H9 (cell line): ENCODE results near the gene ABHD15. TPM values are rescaled to one million over a fixed set of nuclear protein-coding genes. Genes with fewer than 3 reads are reported as not detected.

Source experiments
- DNase-seq: peaks from one replicate; pipeline ENCODE4 v3.0.0-alpha.2; 2017
- H2AFZ ChIP-seq: one replicate; pipeline ENCODE4 v1.6.1; 2013; ENCODE audit warnings: mild to moderate bottlenecking, low read length, control low read depth, moderate library complexity
- H2AK5ac ChIP-seq: 2 replicates; pipeline ENCODE4 v1.6.1; 2013; ENCODE audit warnings: low read length, control low read depth, mixed read lengths; ENCODE audit not compliant: insufficient read length
- H2BK120ac ChIP-seq: one replicate; pipeline ENCODE4 v1.6.1; 2013; ENCODE audit warnings: low read depth, mild to moderate bottlenecking, low read length, control low read depth, inconsistent platforms; ENCODE audit not compliant: poor library complexity, severe bottlenecking
- H2BK12ac ChIP-seq: 2 replicates; pipeline ENCODE4 v1.6.1; 2013; ENCODE audit warnings: low read length, control low read depth, mixed read lengths, low read depth; ENCODE audit not compliant: insufficient read length
- H2BK15ac ChIP-seq: 2 replicates; pipeline ENCODE4 v1.6.1; 2013; ENCODE audit warnings: low read depth, low read length, control low read depth
- H2BK20ac ChIP-seq: one replicate; pipeline ENCODE4 v1.6.1; 2013; ENCODE audit warnings: low read depth, mild to moderate bottlenecking, low read length, control low read depth, inconsistent platforms; ENCODE audit not compliant: poor library complexity, severe bottlenecking
- H2BK5ac ChIP-seq: 2 replicates; pipeline ENCODE4 v1.6.1; 2013; ENCODE audit warnings: low read length, control low read depth, mixed read lengths; ENCODE audit not compliant: insufficient read length
- H3K14ac ChIP-seq: 2 replicates; pipeline ENCODE4 v1.6.1; 2013; ENCODE audit warnings: low read length, control low read depth; ENCODE audit not compliant: insufficient read depth
- H3K18ac ChIP-seq: 2 replicates; pipeline ENCODE4 v1.6.1; 2013; ENCODE audit warnings: low read depth, mild to moderate bottlenecking, mixed read lengths, low read length, control low read depth; ENCODE audit not compliant: insufficient read length
- H3K23ac ChIP-seq: 2 replicates; pipeline ENCODE4 v1.6.1; 2013; ENCODE audit warnings: low read length, control low read depth, mixed read lengths, low read depth; ENCODE audit not compliant: insufficient read length
- H3K23me2 ChIP-seq: 2 replicates; pipeline ENCODE4 v1.6.1; 2013; ENCODE audit warnings: low read depth, mild to moderate bottlenecking, mixed read lengths, low read length, control low read depth; ENCODE audit not compliant: insufficient read length, poor library complexity, severe bottlenecking
- H3K27ac ChIP-seq: 2 replicates; pipeline ENCODE4 v1.5.1; 2013; ENCODE audit warnings: low read length, control low read depth, mixed read lengths, low read depth; ENCODE audit not compliant: insufficient read length
- H3K27me3 ChIP-seq: 2 replicates; pipeline ENCODE4 v1.6.1; 2013; ENCODE audit warnings: low read length, control low read depth, inconsistent platforms; ENCODE audit not compliant: insufficient read depth
- H3K4ac ChIP-seq: 2 replicates; pipeline ENCODE4 v1.6.1; 2013; ENCODE audit warnings: low read depth, mild to moderate bottlenecking, control low read depth, inconsistent platforms, low read length, moderate library complexity
- H3K4me1 ChIP-seq: 2 replicates; pipeline ENCODE4 v1.6.1; 2013; ENCODE audit warnings: low read length, control low read depth, inconsistent platforms; ENCODE audit not compliant: insufficient read depth
- H3K4me2 ChIP-seq: 2 replicates; pipeline ENCODE4 v1.6.1; 2013; ENCODE audit warnings: low read length, control low read depth, mixed read lengths; ENCODE audit not compliant: insufficient read length, insufficient read depth
- H3K56ac ChIP-seq: 2 replicates; pipeline ENCODE4 v1.6.1; 2013; ENCODE audit warnings: low read depth, mild to moderate bottlenecking, mixed read lengths, low read length, control low read depth; ENCODE audit not compliant: insufficient read length
- H3K79me1 ChIP-seq: 2 replicates; pipeline ENCODE4 v1.6.1; 2013; ENCODE audit warnings: low read depth, mild to moderate bottlenecking, moderate library complexity, low read length, control low read depth, inconsistent platforms; ENCODE audit not compliant: insufficient read depth, poor library complexity, severe bottlenecking
- H3K79me2 ChIP-seq: 2 replicates; pipeline ENCODE4 v1.6.1; 2013; ENCODE audit warnings: low read length, control low read depth, inconsistent platforms; ENCODE audit not compliant: insufficient read depth
- H3K9ac ChIP-seq: 2 replicates; pipeline ENCODE4 v1.6.1; 2013; ENCODE audit warnings: low read length, control low read depth, mixed read lengths; ENCODE audit not compliant: insufficient read length; ENCODE audit errors: extremely low read depth
- H3K9me3 ChIP-seq: one replicate; pipeline ENCODE4 v1.6.1; 2013; ENCODE audit warnings: low read depth, low read length, inconsistent platforms; ENCODE audit not compliant: control insufficient read depth
- H3T11ph ChIP-seq: one replicate; pipeline ENCODE4 v1.6.1; 2013; ENCODE audit warnings: mild to moderate bottlenecking, low read length, control low read depth, inconsistent platforms
- H4K20me1 ChIP-seq: one replicate; pipeline ENCODE4 v1.6.1; 2013; ENCODE audit not compliant: control insufficient read depth, insufficient read length, insufficient read depth
- H4K5ac ChIP-seq: 2 replicates; pipeline ENCODE4 v1.6.1; 2013; ENCODE audit warnings: low read depth, mild to moderate bottlenecking, mixed read lengths, low read length, control low read depth; ENCODE audit not compliant: insufficient read length
- H4K8ac ChIP-seq: replicated peaks from 2 replicates; pipeline ENCODE4 v1.6.1; 2013; ENCODE audit warnings: low read length, control low read depth, mixed read lengths, low read depth; ENCODE audit not compliant: insufficient read length
- H4K91ac ChIP-seq: 2 replicates; pipeline ENCODE4 v1.6.1; 2013; ENCODE audit warnings: low read depth, mild to moderate bottlenecking, moderate library complexity, mixed read lengths, low read length, control low read depth; ENCODE audit not compliant: insufficient read length
- H3K27ac Mint-ChIP-seq, 3 experiments: 2 replicates in 2 of 3; 3 replicates in 1 of 3; pipeline ENCODE4 v1.8.0; 2020 to 2021; ENCODE audit warnings: mixed read lengths in 3 of 3, mild to moderate bottlenecking in 1 of 3, moderate library complexity in 1 of 3
- H3K27me3 Mint-ChIP-seq: 2 replicates; pipeline ENCODE4 v1.8.0; 2021; ENCODE audit warnings: low read depth, mild to moderate bottlenecking, moderate library complexity, mixed read lengths
- H3K36me3 Mint-ChIP-seq, 3 experiments: 2 replicates in 2 of 3; 3 replicates in 1 of 3; pipeline ENCODE4 v1.8.0; 2020 to 2021; ENCODE audit warnings: low read depth in 3 of 3, mixed read lengths in 3 of 3; ENCODE audit not compliant: insufficient read depth in 1 of 3
- H3K4me1 Mint-ChIP-seq, 2 experiments: 2 replicates each; pipeline ENCODE4 v1.8.0; 2020; ENCODE audit warnings: mixed read lengths in 2 of 2
- H3K4me3 Mint-ChIP-seq, 2 experiments: 2 replicates in 1 of 2; 3 replicates in 1 of 2; pipeline ENCODE4 v1.8.0; 2020 to 2021; ENCODE audit warnings: mild to moderate bottlenecking in 2 of 2, mixed read lengths in 2 of 2, moderate library complexity in 1 of 2
- H3K9me3 Mint-ChIP-seq, 2 experiments: 2 replicates in 1 of 2; 3 replicates in 1 of 2; pipeline ENCODE4 v1.8.0; 2020; ENCODE audit warnings: mild to moderate bottlenecking in 2 of 2, mixed read lengths in 2 of 2, moderate library complexity in 1 of 2
- WGBS: extraction: QIAGEN DNeasy Blood & Tissue Kit; methylation state at CpG from one replicate; pipeline ENCODE4 v1.1.7; 2013; ENCODE audit warnings: missing lambda C conversion rate, low lambda C conversion rate, mixed read lengths; ENCODE audit not compliant: insufficient read length; ENCODE audit errors: extremely low coverage; 5-methylcytosine and 5-hydroxymethylcytosine counted together
- total RNA-seq: library from RNA; stranded (reverse); gene quantifications from 2 replicates; pipeline ENCODE4 v1.2.1, GENCODE V29; 2021
- TF ChIP-seq, protein P1 (sequence below): fragments of 200-600 bp; sonication (generic); conservative IDR thresholded peaks from 3 replicates; pipeline ENCODE4 v1.8.0; 2021; ENCODE audit warnings: antibody characterized with exemption, mild to moderate bottlenecking

Gene ABHD15
- total RNA-seq, 1 experiment from 2014 or later: 2.5 TPM

DNA sequence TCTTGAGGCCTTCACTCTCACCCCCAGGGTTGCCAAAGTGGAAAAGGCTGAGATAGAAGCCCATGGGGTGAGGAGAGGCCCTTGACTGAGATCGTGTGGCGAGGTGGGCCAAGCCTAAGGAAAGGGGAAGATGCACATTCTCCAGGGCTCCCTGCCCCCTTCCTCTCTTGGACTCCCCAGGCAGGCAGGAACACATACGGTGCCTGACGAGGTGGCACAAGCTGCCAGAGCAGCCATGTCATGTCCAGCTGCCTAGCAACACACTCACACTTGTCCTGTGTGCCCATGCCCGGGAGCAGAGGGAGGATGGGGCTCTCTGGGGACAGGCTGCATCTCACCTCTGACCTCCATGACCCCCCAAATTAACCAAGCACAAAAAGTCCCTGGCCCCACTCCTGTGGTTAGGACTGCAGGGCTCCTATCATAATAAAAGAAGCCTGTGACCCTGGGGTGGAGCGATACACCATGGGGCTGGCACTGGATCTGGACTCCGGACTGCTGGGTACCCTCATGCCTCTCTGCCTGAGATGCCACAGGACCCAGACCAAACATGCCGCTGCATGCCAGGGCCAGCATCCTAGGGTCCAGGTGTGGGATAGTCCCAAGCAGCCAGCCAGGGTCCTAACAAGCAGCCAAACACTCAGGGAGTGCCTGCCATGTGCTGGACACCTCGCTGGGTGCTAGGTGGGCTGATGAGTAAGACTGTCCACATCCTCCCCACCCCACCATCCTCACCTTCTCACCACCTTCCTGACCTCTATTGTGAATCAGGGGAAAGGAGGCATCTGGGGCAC lies 20.0 kb upstream of the ABHD15 start:
- H2BK120ac ChIP-seq: no peak overlapping the region
- H3K4me2 ChIP-seq: no peak overlapping the region
- H3K27ac Mint-ChIP-seq: no peak overlapping the region
- H2AFZ ChIP-seq: no peak overlapping the region
- no CpG with 5 or more reads among the region's 9 CpGs for WGBS
- H4K91ac ChIP-seq: no peak overlapping the region
- H3K23me2 ChIP-seq: peaks cover 28% of the 10 kb centered on the region
- no peak overlapping the region for H2BK5ac ChIP-seq
- no peaks in the 10 kb centered on the region for H3K27me3 ChIP-seq
- no peaks in the 10 kb centered on the region for H3K9me3 Mint-ChIP-seq
- H2BK20ac ChIP-seq: no peak overlapping the region
- no peak overlapping the region for H3K27ac ChIP-seq
- H3T11ph ChIP-seq: no peak overlapping the region
- H2AK5ac ChIP-seq: no peak overlapping the region
- no peak overlapping the region for H4K5ac ChIP-seq
- H3K23ac ChIP-seq: no peak overlapping the region
- peaks cover 15% of the 10 kb centered on the region; the same call in 1 of the 2 replicates for H3K4me1 ChIP-seq
- no peak for DNase-seq
- no peak overlapping the region for H3K18ac ChIP-seq
- peaks cover 23% of the 10 kb centered on the region; the same call in 1 of the 2 replicates for H3K79me2 ChIP-seq
- no peaks in the 10 kb centered on the region for H3K9me3 ChIP-seq
- no peaks in the 10 kb centered on the region for H4K20me1 ChIP-seq
- no peak overlapping the region for H2BK15ac ChIP-seq
- H3K4ac ChIP-seq: no peak overlapping the region
- TF ChIP-seq, protein P1, sequence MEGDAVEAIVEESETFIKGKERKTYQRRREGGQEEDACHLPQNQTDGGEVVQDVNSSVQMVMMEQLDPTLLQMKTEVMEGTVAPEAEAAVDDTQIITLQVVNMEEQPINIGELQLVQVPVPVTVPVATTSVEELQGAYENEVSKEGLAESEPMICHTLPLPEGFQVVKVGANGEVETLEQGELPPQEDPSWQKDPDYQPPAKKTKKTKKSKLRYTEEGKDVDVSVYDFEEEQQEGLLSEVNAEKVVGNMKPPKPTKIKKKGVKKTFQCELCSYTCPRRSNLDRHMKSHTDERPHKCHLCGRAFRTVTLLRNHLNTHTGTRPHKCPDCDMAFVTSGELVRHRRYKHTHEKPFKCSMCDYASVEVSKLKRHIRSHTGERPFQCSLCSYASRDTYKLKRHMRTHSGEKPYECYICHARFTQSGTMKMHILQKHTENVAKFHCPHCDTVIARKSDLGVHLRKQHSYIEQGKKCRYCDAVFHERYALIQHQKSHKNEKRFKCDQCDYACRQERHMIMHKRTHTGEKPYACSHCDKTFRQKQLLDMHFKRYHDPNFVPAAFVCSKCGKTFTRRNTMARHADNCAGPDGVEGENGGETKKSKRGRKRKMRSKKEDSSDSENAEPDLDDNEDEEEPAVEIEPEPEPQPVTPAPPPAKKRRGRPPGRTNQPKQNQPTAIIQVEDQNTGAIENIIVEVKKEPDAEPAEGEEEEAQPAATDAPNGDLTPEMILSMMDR: no peak
- H3K14ac ChIP-seq: no peak overlapping the region
- no peak overlapping the region for H4K8ac ChIP-seq
- peaks cover 4% of the 10 kb centered on the region for H3K79me1 ChIP-seq
- H3K9ac ChIP-seq: no peak overlapping the region
- no peak overlapping the region for H2BK12ac ChIP-seq
- H3K4me1 Mint-ChIP-seq: peaks cover 42 to 56% of the 10 kb centered on the region in 2 experiments
- H3K36me3 Mint-ChIP-seq: peaks cover 12 to 21% (median 18%) of the 10 kb centered on the region in 3 experiments; a peak in 6 of 7 replicates
- H3K4me3 Mint-ChIP-seq: no peak overlapping the region; a peak in 1 of 5 replicates
- no peak overlapping the region for H3K56ac ChIP-seq
- peaks cover 3% of the 10 kb centered on the region; the same call in 1 of the 2 replicates for H3K27me3 Mint-ChIP-seq
